ENCODE results near the gene GPR156.

Gene GPR156

DNA sequence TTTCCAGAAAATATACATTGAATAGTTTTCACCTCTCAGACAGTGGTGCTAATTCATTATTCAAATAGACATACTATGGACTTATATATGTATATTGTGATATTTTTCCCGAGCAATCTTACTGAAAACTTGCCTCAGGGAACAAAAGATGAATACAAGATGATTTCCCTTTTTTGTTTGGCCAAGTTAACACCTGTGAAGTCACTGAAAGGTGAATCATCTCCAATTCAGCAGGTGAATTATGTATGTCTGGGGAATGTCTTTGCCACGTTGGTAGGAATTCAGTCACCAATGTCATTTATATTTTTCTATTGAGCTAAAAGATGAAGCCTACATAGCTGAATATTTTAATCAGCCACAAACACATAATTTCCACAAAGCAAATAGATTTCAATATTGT, 88.2 kb downstream of the GPR156 start:
- CTCF ChIA-PET = interaction anchor here (0.6 to 0.7 kb wide), 2 partner anchors 91 to 364 kb away, joined by 3 read pairs; no protein-coding TSS in a partner anchor

More for the DNA sequence above, 88.2 kb downstream of the GPR156 start:
- no peak for TF ChIP-seq ZNF148 (tag by site-specific recombination; IDR thresholded peaks at IDR 0.05; ENCODE audit: borderline replicate concordance)
- TF ChIP-seq ZNF211 (tag by site-specific recombination; IDR thresholded peaks at IDR 0.05; ENCODE audit: low read depth) = no peak
- no peak for TF ChIP-seq ZNF530 (tag by site-specific recombination; IDR thresholded peaks at IDR 0.05; ENCODE audit: low read depth)
- TF ChIP-seq ZNF521 (tag by site-specific recombination; IDR thresholded peaks at IDR 0.05) = no peak
- TF ChIP-seq ZIC2 (tag by site-specific recombination; IDR thresholded peaks at IDR 0.05) = no peak
- TF ChIP-seq GLI4 (tag by site-specific recombination; IDR thresholded peaks at IDR 0.05) = no peak
- no peak for TF ChIP-seq ZBTB26 (tag by site-specific recombination; optimal IDR thresholded peaks at IDR 0.05)
- TF ChIP-seq ZSCAN18 (tag by site-specific recombination; IDR thresholded peaks at IDR 0.05) = no peak
- no peak for TF ChIP-seq ZFP3 (tag by site-specific recombination; IDR thresholded peaks at IDR 0.05; ENCODE audit: low read depth)
- TF ChIP-seq ZNF366 (tag by site-specific recombination; conservative IDR thresholded peaks at IDR 0.05) = no peak
- no peak for TF ChIP-seq ZNF561 (tag by site-specific recombination; IDR thresholded peaks at IDR 0.05; ENCODE audit: borderline replicate concordance)
- TF ChIP-seq ZNF174 (tag by site-specific recombination; IDR thresholded peaks at IDR 0.05) = no peak
- no peak for TF ChIP-seq PRDM4 (tag by site-specific recombination; IDR thresholded peaks at IDR 0.05)
- TF ChIP-seq, protein P1, sequence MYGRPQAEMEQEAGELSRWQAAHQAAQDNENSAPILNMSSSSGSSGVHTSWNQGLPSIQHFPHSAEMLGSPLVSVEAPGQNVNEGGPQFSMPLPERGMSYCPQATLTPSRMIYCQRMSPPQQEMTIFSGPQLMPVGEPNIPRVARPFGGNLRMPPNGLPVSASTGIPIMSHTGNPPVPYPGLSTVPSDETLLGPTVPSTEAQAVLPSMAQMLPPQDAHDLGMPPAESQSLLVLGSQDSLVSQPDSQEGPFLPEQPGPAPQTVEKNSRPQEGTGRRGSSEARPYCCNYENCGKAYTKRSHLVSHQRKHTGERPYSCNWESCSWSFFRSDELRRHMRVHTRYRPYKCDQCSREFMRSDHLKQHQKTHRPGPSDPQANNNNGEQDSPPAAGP (tag by site-specific recombination; IDR thresholded peaks at IDR 0.05) = no peak
- TF ChIP-seq ZNF221 (tag by site-specific recombination; IDR thresholded peaks at IDR 0.05; ENCODE audit: borderline replicate concordance) = no peak
- TF ChIP-seq, protein P2, sequence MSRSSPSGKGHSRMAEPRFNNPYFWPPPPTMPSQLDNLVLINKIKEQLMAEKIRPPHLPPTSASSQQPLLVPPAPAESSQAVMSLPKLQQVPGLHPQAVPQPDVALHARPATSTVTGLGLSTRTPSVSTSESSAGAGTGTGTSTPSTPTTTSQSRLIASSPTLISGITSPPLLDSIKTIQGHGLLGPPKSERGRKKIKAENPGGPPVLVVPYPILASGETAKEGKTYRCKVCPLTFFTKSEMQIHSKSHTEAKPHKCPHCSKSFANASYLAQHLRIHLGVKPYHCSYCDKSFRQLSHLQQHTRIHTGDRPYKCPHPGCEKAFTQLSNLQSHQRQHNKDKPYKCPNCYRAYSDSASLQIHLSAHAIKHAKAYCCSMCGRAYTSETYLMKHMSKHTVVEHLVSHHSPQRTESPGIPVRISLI (tag by site-specific recombination; IDR thresholded peaks at IDR 0.05) = no peak
- TF ChIP-seq ZXDB (tag by site-specific recombination; IDR thresholded peaks at IDR 0.05) = no peak
- no peak for TF ChIP-seq ZNF292 (tag by site-specific recombination; IDR thresholded peaks at IDR 0.05; ENCODE audit: borderline replicate concordance, low read depth)
- no peak overlapping the region for H3K4me3 ChIP-seq (ENCODE audit: low read depth, low read length)
- H3K36me3 ChIP-seq (ENCODE audit: control insufficient read depth in 2 of 2, insufficient read depth in 1 of 2, low read length in 2 of 2) = no peaks in the 10 kb centered on the region
- no peak overlapping the region for H3K27ac ChIP-seq (ENCODE audit: extremely low read depth, low read depth, low read length)
- H3K4me1 ChIP-seq (ENCODE audit: control insufficient read depth, insufficient read depth, low read length) = no peaks in the 10 kb centered on the region
- H3K9me3 ChIP-seq (ENCODE audit: control insufficient read depth, insufficient read depth, low read depth, low read length) = no peaks in the 10 kb centered on the region
- POLR2A ChIA-PET = no interaction called here
